Nephron progenitor cell (in vitro differentiated cells): Measurements from ENCODE around the gene CACNA1B.

Source experiments
- DNase-seq: peaks from one replicate; pipeline ENCODE4 v3.0.0; 2021
- H3K27ac Mint-ChIP-seq: 2 replicates; pipeline ENCODE4 v1.8.0; 2021; ENCODE audit warnings: mild to moderate bottlenecking, moderate library complexity, mixed read lengths
- H3K27me3 Mint-ChIP-seq: 2 replicates; pipeline ENCODE4 v1.8.0; 2021; ENCODE audit warnings: mild to moderate bottlenecking, low read depth, mixed read lengths; ENCODE audit not compliant: poor library complexity
- H3K36me3 Mint-ChIP-seq: 2 replicates; pipeline ENCODE4 v1.8.0; 2021; ENCODE audit warnings: low read depth, mixed read lengths
- H3K4me1 Mint-ChIP-seq: 2 replicates; pipeline ENCODE4 v1.8.0; 2021; ENCODE audit warnings: mixed read lengths
- H3K4me3 Mint-ChIP-seq: 2 replicates; pipeline ENCODE4 v1.8.0; 2021; ENCODE audit warnings: mild to moderate bottlenecking, moderate library complexity, mixed read lengths
- H3K9me3 Mint-ChIP-seq: 2 replicates; pipeline ENCODE4 v1.8.0; 2021; ENCODE audit warnings: mild to moderate bottlenecking, moderate library complexity, mixed read lengths
- TF ChIP-seq, protein P1 (sequence below): fragments of 200-600 bp; sonication (generic); IDR thresholded peaks from 2 replicates; pipeline ENCODE4 v1.5.0; 2021; ENCODE audit warnings: antibody characterized with exemption

The CACNA1B gene

DNA sequence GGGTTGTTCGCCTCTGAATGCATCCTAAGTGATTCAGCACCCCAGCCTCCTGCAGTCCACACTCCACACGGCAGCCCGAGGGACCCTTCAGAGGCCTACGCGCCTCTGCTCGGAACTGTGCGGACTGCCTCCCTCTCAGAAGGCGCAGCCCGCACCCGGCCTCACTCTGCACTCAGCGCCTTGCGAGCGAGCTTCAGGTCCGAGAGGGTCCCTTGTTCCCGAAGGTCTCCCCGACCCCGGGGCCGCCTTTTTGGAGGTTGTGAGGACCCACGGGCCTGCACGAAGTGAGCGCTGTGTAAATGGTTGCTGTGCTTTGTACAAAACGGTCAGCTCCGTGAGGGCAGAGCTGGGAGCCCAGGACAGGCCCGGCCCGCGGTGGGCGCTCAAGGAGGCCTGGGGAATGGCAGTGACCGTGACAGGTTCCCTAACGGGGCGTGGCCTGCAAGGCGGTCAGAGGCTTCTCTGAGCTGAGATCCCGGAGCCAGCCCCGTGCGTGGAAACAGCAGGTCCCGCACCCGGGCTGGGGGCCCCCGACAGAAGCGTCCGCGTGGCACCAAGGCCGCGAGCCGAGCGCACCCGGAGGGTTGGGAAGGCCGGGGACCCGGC is 698 bp upstream of the CACNA1B start:
- Mint-ChIP-seq H3K9me3 (peaks cover 10% of the 10 kb centered on the region), H3K4me1 (no peaks in the 10 kb centered on the region), H3K4me3 (peak overlapping the region; percentile 68), H3K27ac (no peak overlapping the region), H3K36me3 (no peaks in the 10 kb centered on the region), H3K27me3 (peaks cover 47% of the 10 kb centered on the region)
- TF ChIP-seq, protein P1, sequence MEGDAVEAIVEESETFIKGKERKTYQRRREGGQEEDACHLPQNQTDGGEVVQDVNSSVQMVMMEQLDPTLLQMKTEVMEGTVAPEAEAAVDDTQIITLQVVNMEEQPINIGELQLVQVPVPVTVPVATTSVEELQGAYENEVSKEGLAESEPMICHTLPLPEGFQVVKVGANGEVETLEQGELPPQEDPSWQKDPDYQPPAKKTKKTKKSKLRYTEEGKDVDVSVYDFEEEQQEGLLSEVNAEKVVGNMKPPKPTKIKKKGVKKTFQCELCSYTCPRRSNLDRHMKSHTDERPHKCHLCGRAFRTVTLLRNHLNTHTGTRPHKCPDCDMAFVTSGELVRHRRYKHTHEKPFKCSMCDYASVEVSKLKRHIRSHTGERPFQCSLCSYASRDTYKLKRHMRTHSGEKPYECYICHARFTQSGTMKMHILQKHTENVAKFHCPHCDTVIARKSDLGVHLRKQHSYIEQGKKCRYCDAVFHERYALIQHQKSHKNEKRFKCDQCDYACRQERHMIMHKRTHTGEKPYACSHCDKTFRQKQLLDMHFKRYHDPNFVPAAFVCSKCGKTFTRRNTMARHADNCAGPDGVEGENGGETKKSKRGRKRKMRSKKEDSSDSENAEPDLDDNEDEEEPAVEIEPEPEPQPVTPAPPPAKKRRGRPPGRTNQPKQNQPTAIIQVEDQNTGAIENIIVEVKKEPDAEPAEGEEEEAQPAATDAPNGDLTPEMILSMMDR, result no peak
- DNase-seq, result no peak

- Mint-ChIP-seq H3K4me1 (no peaks in the 10 kb centered on the region), H3K4me3 (no peak overlapping the region), H3K27me3 (peaks cover 33% of the 10 kb centered on the region), H3K36me3 (no peaks in the 10 kb centered on the region), H3K27ac (no peak overlapping the region), H3K9me3 (peaks cover 10% of the 10 kb centered on the region)
- peak; percentile 95 for DNase-seq
- TF ChIP-seq, protein P1, result peak; percentile 20
Observed at GRCh38 chr9:137878146-137878941, 762 bp downstream of the CACNA1B start.

- no peak overlapping the region for H3K4me3 Mint-ChIP-seq
- TF ChIP-seq, protein P1, result no peak
Observed at GRCh38 chr9:137879052-137879451, 1.5 kb downstream of the CACNA1B start.

DNA sequence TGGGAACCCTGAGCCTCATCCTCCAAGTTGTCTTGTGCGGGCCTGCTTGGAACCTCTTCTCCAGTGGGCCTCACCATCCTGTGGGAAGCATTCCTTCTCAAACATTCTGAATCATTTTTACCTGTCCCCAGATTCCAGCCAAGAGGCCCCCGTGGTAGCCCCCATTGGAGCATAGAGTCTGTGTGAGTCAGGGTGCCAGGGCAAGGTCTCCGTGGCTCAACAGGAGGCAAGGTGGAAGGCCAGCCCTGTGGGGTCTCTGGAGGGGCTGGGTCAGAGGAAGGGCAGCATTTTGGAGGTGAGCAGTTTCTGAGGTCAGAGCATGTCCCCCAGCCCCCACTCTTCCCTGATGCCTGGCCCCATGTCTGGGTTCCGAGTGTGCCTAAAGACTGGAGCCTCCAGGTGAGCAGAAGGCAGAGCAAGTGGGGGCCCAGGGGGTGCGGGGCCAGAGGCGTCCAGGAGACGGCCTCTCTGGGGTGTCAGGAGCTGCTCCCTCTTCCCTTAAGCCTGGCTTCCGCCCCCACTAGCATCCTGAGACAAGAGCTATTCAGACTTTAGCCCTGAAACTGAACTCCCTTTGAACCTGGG is 2.1 kb downstream of the CACNA1B start:
- Mint-ChIP-seq H3K4me1 (no peaks in the 10 kb centered on the region), H3K27me3 (peaks cover 25% of the 10 kb centered on the region), H3K36me3 (no peaks in the 10 kb centered on the region), H3K9me3 (peaks cover 10% of the 10 kb centered on the region), H3K4me3 (no peak overlapping the region), H3K27ac (no peak overlapping the region)
- no peak for DNase-seq
- TF ChIP-seq, protein P1, result no peak

More at GRCh38 chr9:137879052-137879451, 1.5 kb downstream of the CACNA1B start:
- Mint-ChIP-seq H3K27ac (no peak overlapping the region), H3K36me3 (no peaks in the 10 kb centered on the region), H3K27me3 (peaks cover 27% of the 10 kb centered on the region), H3K4me1 (no peaks in the 10 kb centered on the region), H3K9me3 (peaks cover 10% of the 10 kb centered on the region)
- DNase-seq, result no peak

DNA sequence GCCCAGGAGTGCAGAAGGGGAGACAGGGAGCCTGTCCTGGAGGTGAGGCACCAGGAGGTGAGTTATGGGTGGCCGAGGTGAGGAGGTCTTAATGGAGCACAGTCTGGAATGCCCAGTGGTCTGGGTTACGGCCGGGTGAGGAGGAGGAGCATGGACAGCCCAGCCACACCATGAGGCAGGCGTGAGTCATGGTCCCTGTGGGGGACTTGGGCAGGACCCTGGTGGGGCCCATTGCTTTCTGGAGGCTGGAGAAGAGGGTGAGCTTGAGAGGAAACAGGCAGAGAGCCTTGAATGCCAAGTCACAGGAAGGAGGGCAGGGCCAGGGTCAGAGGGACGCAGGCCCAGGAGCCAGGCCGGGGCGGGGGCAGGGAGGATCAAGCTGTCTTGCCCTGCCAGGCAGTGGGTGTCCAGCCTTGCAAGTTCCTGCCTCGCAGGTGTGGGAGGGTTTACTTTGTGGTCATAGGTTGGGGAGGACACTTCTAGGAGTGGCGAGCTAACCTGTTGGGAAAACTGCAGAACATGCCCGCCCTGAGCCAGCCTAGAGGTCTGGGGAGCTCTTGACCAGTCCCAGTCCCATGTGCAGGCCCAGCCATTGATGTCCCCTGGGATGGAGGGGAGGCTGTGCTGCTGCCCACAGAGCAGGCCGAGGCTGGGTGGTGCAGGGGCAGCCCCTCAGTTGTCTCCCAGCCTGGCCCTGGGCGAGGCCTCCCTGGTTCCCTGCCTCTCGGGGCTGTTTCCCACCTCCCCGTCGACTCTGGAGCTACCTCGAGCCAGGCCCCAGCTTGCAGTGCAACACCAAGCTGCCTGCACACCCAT is 2.8 kb downstream of the CACNA1B start:
- H3K4me3 Mint-ChIP-seq, result no peak overlapping the region
- H3K27ac Mint-ChIP-seq, result no peak overlapping the region
- no peak for DNase-seq
- peaks cover 18% of the 10 kb centered on the region for H3K27me3 Mint-ChIP-seq
- H3K36me3 Mint-ChIP-seq, result no peaks in the 10 kb centered on the region
- TF ChIP-seq, protein P1, result no peak
- H3K4me1 Mint-ChIP-seq, result no peaks in the 10 kb centered on the region
- peaks cover 10% of the 10 kb centered on the region for H3K9me3 Mint-ChIP-seq
